Activated T-helper 9 cell treated with anti-CD3 and anti-CD28 coated beads, Interleukin-2, amount 50 U/mL, for 16 hours (primary cell): Measurements from ENCODE around the gene ICAM5.
"Not testable (repeated sequence)": the region's sequence is repeated elsewhere in the genome, so short reads cannot be mapped to it uniquely, and the experiment has no call there.

ENCODE experiments used
- DNase-seq: peaks from one replicate; pipeline ENCODE4 v3.0.0-alpha.2; 2020; ENCODE audit warnings: low read depth

Gene ICAM5

GRCh38 chr19:10270616-10271394, 18.9 kb upstream of the ICAM5 start, which contains the start of gene ICAM1:
Gene ICAM1, plus strand, starts transcription at chr19:10271120. Its CDS starts 40 bp downstream, at chr19:10271160.
- peak; percentile 66 for DNase-seq

GRCh38 chr19:10271543-10272086, 18.1 kb upstream of the ICAM5 start:
- no peak for DNase-seq

- DNase-seq, result no peak
Measured at GRCh38 chr19:10274589-10274988, 15.2 kb upstream of the ICAM5 start.

GRCh38 chr19:10277795-10278589, 11.8 kb upstream of the ICAM5 start:
- DNase-seq, result no peak

- no peak for DNase-seq
Measured at GRCh38 chr19:10278935-10279334, 10.8 kb upstream of the ICAM5 start.

GRCh38 chr19:10279737-10280442, 9.9 kb upstream of the ICAM5 start:
- DNase-seq, result no peak

- not testable (repeated sequence) for DNase-seq
Measured at GRCh38 chr19:10282043-10282442, 7.7 kb upstream of the ICAM5 start.

- DNase-seq, result no peak
Measured at GRCh38 chr19:10283301-10284064, 6.3 kb upstream of the ICAM5 start.

GRCh38 chr19:10284065-10284959, 5.4 kb upstream of the ICAM5 start:
- DNase-seq, result no peak

GRCh38 chr19:10284960-10285278, 4.8 kb upstream of the ICAM5 start:
- no peak for DNase-seq

GRCh38 chr19:10285393-10285792, 4.4 kb upstream of the ICAM5 start:
- DNase-seq, result no peak

- DNase-seq, result no peak
Measured at GRCh38 chr19:10286803-10287737, 2.7 kb upstream of the ICAM5 start, which contains the start of gene ICAM4. Gene ICAM4, plus strand, starts transcription at chr19:10286955. Its CDS starts 58 bp downstream, at chr19:10287013.

- DNase-seq, result no peak
Measured at GRCh38 chr19:10288662-10289166, 1.0 kb upstream of the ICAM5 start.

- peak; percentile 51 for DNase-seq
Measured at GRCh38 chr19:10289167-10289835, 451 bp upstream of the ICAM5 start.

- DNase-seq, result no peak
Measured at GRCh38 chr19:10290357-10290875, 664 bp downstream of the ICAM5 start.

GRCh38 chr19:10290876-10291553, 1.3 kb downstream of the ICAM5 start:
- no peak for DNase-seq

- no peak for DNase-seq
Measured at GRCh38 chr19:10291554-10292205, 1.9 kb downstream of the ICAM5 start.
